ENCODE measurements around the gene NEUROG3. TPM values are rescaled to one million over a fixed set of nuclear protein-coding genes. Genes with fewer than 3 reads are reported as not detected.
A peak's percentile ranks its signal among the peaks of the same experiment; 100 is the strongest.

Gene NEUROG3
- total RNA-seq, 1 experiment from 2014 or later = 2.4 TPM

GRCh38 chr10:69568472-69569395, 4.5 kb downstream of the NEUROG3 start (continued):
- TF ChIP-seq, protein P1, sequence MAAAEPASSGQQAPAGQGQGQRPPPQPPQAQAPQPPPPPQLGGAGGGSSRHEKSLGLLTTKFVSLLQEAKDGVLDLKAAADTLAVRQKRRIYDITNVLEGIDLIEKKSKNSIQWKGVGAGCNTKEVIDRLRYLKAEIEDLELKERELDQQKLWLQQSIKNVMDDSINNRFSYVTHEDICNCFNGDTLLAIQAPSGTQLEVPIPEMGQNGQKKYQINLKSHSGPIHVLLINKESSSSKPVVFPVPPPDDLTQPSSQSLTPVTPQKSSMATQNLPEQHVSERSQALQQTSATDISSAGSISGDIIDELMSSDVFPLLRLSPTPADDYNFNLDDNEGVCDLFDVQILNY (CRISPR knock-in tag; IDR thresholded peaks at IDR 0.05) = no peak
- TF ChIP-seq, protein P2, sequence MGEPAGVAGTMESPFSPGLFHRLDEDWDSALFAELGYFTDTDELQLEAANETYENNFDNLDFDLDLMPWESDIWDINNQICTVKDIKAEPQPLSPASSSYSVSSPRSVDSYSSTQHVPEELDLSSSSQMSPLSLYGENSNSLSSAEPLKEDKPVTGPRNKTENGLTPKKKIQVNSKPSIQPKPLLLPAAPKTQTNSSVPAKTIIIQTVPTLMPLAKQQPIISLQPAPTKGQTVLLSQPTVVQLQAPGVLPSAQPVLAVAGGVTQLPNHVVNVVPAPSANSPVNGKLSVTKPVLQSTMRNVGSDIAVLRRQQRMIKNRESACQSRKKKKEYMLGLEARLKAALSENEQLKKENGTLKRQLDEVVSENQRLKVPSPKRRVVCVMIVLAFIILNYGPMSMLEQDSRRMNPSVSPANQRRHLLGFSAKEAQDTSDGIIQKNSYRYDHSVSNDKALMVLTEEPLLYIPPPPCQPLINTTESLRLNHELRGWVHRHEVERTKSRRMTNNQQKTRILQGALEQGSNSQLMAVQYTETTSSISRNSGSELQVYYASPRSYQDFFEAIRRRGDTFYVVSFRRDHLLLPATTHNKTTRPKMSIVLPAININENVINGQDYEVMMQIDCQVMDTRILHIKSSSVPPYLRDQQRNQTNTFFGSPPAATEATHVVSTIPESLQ (CRISPR knock-in tag; IDR thresholded peaks at IDR 0.05) = no peak
- no peak for TF ChIP-seq HMGA2 (CRISPR knock-in tag; IDR thresholded peaks at IDR 0.05)
- TF ChIP-seq FOXP4 (CRISPR knock-in tag; IDR thresholded peaks at IDR 0.05) = no peak
- TF ChIP-seq ZBTB21 (CRISPR knock-in tag; IDR thresholded peaks at IDR 0.05; ENCODE audit: borderline replicate concordance) = 0 out of 2 replicates have a peak, but pooled peaks have one; percentile 43
- TF ChIP-seq MAX (CRISPR knock-in tag; IDR thresholded peaks at IDR 0.05) = peak; percentile 56
- 0 out of 2 replicates have a peak, but pooled peaks have one; percentile 27 for TF ChIP-seq GTF2I (CRISPR knock-in tag; conservative IDR thresholded peaks at IDR 0.05)
- TF ChIP-seq SP1 (CRISPR knock-in tag; conservative IDR thresholded peaks at IDR 0.05) = peak; percentile 72
- no peak; the same call in 1 of the 2 replicates for TF ChIP-seq CBFB (CRISPR knock-in tag; IDR thresholded peaks at IDR 0.05; ENCODE audit: low read depth)
- no peak for TF ChIP-seq ZNF671 (CRISPR knock-in tag; IDR thresholded peaks at IDR 0.05)
- TF ChIP-seq PRRX2 (CRISPR knock-in tag; IDR thresholded peaks at IDR 0.05) = no peak
- no peak for TF ChIP-seq ZNF396 (CRISPR knock-in tag; IDR thresholded peaks at IDR 0.05; ENCODE audit: borderline replicate concordance)
- TF ChIP-seq ETV6 (CRISPR knock-in tag; IDR thresholded peaks at IDR 0.05) = no peak
- TF ChIP-seq ZNF423 (CRISPR knock-in tag; IDR thresholded peaks at IDR 0.05) = peak; percentile 16; the same call in 1 of the 2 replicates
- TF ChIP-seq, protein P3, sequence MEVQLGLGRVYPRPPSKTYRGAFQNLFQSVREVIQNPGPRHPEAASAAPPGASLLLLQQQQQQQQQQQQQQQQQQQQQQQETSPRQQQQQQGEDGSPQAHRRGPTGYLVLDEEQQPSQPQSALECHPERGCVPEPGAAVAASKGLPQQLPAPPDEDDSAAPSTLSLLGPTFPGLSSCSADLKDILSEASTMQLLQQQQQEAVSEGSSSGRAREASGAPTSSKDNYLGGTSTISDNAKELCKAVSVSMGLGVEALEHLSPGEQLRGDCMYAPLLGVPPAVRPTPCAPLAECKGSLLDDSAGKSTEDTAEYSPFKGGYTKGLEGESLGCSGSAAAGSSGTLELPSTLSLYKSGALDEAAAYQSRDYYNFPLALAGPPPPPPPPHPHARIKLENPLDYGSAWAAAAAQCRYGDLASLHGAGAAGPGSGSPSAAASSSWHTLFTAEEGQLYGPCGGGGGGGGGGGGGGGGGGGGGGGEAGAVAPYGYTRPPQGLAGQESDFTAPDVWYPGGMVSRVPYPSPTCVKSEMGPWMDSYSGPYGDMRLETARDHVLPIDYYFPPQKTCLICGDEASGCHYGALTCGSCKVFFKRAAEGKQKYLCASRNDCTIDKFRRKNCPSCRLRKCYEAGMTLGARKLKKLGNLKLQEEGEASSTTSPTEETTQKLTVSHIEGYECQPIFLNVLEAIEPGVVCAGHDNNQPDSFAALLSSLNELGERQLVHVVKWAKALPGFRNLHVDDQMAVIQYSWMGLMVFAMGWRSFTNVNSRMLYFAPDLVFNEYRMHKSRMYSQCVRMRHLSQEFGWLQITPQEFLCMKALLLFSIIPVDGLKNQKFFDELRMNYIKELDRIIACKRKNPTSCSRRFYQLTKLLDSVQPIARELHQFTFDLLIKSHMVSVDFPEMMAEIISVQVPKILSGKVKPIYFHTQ (CRISPR knock-in tag; IDR thresholded peaks at IDR 0.05) = no peak
- no peak for TF ChIP-seq USF1 (CRISPR knock-in tag; IDR thresholded peaks at IDR 0.05)
- TF ChIP-seq NR2C2 (CRISPR knock-in tag; IDR thresholded peaks at IDR 0.05) = no peak
- TF ChIP-seq, protein P4, sequence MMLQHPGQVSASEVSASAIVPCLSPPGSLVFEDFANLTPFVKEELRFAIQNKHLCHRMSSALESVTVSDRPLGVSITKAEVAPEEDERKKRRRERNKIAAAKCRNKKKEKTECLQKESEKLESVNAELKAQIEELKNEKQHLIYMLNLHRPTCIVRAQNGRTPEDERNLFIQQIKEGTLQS (CRISPR knock-in tag; conservative IDR thresholded peaks at IDR 0.05) = no peak
- TF ChIP-seq TCF7 (CRISPR knock-in tag; IDR thresholded peaks at IDR 0.05; ENCODE audit: low read depth) = no peak
- TF ChIP-seq ERG (CRISPR knock-in tag; IDR thresholded peaks at IDR 0.05) = no peak
- TF ChIP-seq, protein P5, sequence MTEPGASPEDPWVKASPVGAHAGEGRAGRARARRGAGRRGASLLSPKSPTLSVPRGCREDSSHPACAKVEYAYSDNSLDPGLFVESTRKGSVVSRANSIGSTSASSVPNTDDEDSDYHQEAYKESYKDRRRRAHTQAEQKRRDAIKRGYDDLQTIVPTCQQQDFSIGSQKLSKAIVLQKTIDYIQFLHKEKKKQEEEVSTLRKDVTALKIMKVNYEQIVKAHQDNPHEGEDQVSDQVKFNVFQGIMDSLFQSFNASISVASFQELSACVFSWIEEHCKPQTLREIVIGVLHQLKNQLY (CRISPR knock-in tag; IDR thresholded peaks at IDR 0.05) = no peak
- no peak for TF ChIP-seq GRHL2 (CRISPR knock-in tag; IDR thresholded peaks at IDR 0.05; ENCODE audit: insufficient replicate concordance, severe bottlenecking)
- no peak for TF ChIP-seq STAT6 (CRISPR knock-in tag; conservative IDR thresholded peaks at IDR 0.05; ENCODE audit: low read depth)
